Stimulated activated CD4-positive, alpha-beta T cell treated with anti-CD3 and anti-CD28 coated beads, Interleukin-1b, Interleukin-23, amount 100 ng/mL, for 1 hour (primary cell): ENCODE results near the gene LAD1.
A peak's percentile ranks its signal among the peaks of the same experiment; 100 is the strongest.

Source experiments
- DNase-seq, 2 donors: peaks; one replicate each; pipeline ENCODE4 v3.0.0-alpha.2; 2020; ENCODE audit warnings: low read depth in 2 of 2

Gene LAD1

DNA sequence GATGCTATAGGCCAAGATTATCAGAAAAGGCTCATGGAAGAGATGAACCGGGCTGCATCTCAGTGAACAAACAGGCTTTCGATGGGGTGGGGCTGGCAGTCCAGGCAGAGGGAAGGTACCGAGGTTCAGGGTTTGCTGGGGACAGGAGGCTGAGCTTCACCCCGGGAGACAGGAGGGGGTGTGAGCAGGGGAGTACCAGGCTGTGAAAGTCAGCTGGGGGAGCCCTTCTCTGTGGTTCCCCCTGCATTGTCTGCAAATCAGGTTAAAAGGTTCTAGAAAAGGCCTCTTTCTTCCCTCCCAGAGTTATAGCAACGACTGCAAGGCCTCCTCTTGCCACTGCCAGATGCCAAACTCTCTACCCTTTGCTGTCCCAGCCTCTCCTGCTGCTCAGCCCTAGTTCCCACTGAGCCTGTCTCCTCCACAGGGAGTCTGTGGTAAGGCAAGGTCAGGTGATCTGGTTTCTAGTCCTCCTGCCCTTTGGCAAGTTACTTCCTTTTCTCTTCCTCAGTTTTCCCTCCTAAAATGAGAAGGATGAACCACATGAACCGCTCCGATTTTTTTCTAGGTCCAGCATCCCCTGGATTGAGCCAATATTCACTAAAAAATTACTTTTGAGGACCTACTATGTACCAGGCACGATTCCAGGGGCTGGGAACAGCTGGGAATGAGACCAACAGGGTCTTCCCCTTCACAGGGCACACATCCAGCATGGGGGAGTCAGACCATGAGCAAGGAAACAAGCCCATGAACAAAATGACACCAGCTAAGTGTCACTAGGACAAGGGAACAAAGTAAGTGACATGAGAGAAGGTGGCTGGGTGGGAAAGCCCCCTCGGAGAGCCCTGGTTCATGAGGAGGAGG lies 7.2 kb downstream of the LAD1 start:
- DNase-seq: no peak

DNA sequence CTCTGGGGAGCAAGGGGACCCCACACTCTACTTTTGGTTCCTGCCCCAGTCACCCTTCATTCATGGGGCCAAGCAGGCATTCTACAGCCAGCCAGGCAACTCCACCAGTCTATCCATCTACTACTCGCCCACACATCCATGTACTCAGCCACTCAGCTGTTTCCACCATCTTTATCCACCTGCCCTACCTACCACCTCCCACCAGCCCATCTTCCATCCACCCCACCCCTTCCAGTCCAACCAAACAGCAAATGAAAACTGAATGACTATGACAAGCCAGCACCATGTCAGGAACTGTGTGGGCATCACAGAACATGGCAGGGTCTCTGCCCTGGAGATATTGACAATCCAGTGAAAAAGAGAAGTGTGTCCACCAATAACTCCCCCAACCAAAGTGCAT lies 7.9 kb downstream of the LAD1 start:
- no peak for DNase-seq

GRCh38 chr1:201389051-201389450 lies 10.1 kb downstream of the LAD1 start:
- no peak for DNase-seq

- DNase-seq: no peak
These were observed 12.9 kb downstream of the LAD1 start for GRCh38 chr1:201386208-201386607.

- DNase-seq: peak in 1 of 2 donors; percentile 11
These were observed 13.7 kb downstream of the LAD1 start for GRCh38 chr1:201385299-201385891.

GRCh38 chr1:201384406-201384782 lies 14.7 kb downstream of the LAD1 start:
- DNase-seq: no peak

DNA sequence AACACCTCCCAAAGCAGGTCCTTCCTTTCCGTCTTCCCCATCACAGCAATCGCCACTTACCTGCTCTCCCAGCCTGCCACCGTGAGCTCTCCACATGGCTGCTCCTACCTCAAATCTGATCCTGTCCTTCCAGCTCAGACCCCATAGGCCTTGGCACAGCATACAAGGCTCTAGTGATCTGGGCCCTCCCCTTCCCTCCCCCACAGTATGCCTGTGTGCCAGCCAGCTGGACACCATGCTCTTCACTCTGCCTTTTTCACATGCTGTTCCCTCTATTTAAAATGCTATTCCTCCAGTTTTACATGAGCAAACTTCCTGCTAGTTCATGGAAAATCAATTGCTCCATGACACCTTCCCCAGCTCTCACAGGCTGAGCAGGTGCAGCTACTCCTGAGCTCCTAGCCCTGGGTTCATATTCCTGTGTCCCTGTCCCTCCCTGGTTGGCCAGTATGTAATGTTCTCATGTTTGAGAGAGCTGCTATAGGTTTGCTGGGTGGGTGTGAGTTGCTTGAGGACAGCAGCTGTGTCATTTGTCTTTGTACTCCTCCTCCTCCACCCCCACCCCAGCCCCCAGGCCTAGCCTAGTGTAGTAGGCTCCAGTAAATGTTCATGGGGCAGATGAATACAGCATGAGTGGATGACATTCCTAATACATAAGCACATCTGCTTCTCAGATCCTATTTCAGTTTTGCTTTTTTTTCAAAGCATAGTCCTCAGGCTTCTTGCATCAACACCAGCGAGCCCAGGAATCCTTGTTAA lies 15.3 kb downstream of the LAD1 start:
- DNase-seq: no peak

- DNase-seq: no peak
These were observed 18.0 kb downstream of the LAD1 start for GRCh38 chr1:201381130-201381529.

DNA sequence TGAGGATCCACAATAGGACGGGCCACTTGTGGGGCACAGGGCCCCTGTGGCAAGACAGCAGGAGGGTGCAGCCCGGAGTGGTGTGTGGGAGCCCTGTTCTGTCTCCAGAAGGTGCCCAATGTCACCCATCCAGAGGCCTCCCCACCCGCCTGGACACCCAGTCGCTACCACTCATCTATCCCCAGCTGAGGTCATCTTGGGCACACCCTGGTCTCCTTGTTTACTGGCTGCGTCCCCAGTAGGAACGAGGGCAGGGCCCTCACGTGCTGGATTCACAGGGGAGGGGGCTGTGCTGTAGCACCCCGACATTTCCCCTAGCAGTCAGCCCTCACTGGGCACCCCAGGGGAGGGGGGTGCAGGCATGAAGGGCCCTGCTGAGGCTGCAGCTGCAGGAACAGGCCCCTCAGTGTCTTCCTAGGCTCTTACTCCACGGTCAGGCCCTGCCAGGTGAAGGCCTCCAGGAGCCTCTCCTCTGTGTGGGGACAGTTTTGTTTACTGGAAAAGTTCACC lies 19.3 kb downstream of the LAD1 start:
- DNase-seq: no peak

DNA sequence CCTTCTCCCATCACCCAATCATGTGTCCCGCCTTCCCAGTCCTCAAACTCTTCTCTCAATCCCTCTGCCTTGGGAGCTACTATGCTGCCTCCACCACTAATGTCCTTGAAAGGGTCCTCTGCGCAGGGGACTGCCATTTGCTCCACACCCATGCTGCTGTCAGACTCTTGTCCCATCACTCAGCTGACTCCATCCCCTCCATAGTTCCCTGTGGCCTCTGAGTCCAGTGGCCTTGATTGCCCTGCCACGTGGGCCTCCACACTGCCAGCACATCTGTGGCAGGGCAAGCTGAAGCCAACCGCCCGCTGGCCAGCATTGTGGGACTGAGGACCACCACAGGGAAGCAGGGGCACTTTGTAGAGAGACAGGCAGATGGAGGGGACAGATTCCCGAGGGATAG lies 20.3 kb downstream of the LAD1 start:
- no peak for DNase-seq

GRCh38 chr1:201377611-201378092 lies 21.5 kb downstream of the LAD1 start, which contains the start of gene TNNT2:
Gene TNNT2, minus strand, starts transcription at chr1:201377680. Its CDS starts 4,426 bp downstream, at chr1:201373254.
- DNase-seq: no peak

DNA sequence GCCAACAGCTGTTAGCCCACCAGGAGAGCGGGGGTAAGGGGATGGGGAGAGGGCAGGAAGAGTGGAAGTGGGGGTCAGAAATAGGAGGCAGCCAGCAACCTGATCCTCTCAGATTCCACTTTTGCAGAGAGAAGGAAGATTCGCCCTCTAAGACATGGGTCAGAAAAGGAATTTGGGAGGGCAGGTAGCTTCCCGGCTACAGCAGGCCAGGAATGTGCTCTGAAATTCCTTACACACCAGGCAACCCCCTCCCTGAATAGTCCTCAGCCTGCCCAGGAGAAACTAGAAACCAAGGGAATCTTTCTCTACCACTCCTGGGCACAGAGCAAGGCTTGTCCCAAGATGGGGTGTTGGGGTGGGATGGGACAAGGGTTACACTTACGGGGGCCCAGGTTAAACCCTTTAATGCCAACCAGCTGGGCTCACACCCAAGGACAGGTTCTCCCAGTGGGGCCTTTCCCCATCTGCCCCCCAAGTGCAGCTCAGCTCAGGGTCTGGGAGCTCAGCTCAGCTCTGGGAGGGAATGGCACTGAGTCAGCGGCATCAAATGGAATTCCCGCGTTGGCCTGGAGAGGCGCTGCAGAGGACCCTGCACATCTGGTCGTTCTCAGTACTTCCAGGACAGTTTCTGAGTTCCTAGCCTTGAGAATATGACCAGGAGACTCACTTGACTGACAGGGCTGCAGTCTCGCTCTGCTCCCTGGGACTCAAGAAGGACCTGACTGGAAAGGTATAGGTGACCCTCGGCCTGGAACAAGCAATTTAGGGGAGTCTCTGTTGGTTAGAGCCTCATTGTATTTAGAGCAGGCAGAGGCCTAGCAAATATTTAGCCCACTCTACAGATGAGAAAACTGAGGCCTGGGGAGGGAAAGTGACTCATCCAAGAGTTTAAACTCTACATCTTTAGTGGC lies 22.4 kb downstream of the LAD1 start:
- no peak for DNase-seq

GRCh38 chr1:201376107-201376463 lies 23.0 kb downstream of the LAD1 start:
- no peak for DNase-seq

- no peak for DNase-seq
These were observed 24.0 kb downstream of the LAD1 start for GRCh38 chr1:201375169-201375568.

DNA sequence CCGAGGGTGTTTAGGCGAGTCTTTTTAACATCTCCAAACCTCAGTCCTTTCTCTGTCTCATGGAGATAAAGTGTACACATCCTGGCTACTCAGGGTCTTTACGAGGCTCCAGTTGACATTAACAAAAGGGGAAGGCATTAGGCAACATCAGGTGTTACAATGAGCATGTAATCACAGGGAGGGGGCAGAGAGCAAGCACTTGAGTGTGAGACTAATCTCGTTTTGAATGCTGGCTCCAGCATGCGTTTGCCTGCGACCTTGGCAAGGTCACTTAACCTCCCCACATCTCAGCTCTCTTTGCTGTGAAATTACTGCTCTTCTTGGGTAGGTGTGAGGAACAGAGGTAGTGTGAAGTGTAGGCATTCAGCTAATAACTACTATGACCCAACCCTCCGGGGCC lies 24.8 kb downstream of the LAD1 start:
- DNase-seq: no peak

GRCh38 chr1:201371792-201372191 lies 27.3 kb downstream of the LAD1 start:
- DNase-seq: no peak

DNA sequence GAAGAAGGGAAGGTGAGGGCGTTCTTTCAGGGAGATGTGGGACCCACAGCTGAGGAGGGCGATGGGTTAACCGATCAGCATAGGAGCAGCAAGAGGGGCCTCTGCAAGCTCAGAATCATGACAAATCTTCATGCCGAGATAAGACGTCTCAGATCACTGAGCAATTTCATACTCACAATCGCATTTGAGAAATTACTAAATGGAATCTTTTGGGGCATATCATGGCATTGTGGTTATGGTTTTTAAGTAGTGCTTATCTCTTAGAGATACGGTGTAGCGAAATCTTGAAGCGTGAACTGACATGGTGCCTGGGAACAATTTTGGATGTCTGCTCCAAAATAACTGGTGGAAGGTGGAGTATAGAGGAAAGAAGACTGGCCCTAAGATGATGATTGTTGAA lies 27.8 kb downstream of the LAD1 start:
- DNase-seq: no peak

DNA sequence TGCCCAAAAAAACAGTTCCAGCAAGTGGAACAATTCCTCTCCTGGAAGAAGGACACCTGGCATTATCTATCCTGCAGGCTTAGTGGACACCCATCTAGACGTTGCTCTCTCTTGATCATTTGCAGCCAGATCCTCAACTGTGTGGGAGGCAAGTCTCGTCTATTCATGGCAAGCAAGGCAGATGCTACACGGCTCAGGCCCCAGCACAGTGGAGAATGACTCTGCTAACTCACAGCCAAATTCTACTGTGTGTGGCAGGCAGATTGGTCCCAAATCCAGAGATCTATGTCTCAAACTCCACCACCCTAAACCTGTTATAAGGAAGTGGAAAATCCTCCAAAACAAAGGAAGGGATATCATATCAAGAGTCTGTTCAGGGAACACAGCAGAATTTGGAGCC lies 28.6 kb downstream of the LAD1 start:
- no peak for DNase-seq

DNA sequence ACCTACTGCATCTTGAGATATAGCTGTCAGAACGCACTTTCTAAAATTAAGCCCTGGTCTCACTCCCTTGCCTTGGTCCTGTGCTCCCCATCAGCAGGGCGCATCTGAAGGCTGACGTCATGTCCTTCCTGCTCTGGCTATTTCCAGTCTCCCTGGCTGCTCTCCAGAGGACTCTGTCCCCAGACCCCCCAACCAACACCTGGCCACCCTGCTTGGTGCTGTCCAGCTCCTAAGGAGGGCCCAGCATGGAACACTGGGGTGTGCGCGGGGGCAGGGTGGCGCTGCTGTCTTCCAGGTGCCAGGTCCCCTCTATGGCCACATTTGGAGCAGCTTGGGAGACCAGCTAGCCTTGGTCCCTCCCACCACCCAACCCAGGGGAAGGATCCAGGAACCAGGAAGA lies 29.9 kb downstream of the LAD1 start:
- DNase-seq: no peak

DNA sequence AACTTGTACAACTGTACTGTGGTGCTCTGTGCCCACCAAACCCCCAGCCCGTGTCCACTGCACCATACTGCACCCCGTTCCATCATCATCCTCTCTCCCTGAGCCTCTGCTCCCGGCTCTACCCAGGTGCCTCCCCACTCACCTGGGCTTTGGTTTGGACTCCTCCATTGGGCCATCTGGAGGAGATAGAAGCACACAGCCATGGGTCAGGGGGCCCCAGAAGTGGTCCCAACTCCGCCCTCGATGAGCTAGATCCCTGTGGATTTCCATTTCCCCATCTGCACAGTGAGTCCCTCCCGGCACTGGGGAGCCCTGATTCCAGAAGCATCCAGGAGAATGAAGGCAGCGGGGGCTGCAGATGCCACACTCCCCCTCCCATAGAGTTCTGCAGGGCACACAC lies 32.4 kb downstream of the LAD1 start:
- no peak for DNase-seq

DNA sequence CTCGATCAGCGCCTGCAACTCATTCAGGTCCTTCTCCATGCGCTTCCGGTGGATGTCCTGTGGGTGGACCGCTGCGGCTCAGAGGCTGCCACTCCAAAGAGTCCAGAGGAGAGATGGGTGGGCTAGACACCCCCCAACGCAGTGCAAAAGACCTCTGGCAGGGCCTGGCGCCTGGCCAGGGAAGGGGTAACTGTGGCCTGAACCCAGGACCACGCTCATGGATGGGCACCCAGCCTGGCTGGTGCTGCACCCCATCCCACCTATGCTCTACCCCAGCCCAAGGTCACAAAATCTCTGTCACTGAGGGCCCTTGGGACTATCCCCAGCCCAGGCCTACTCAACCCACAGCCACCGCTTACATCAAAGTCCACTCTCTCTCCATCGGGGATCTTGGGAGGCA lies 33.9 kb downstream of the LAD1 start:
- DNase-seq: no peak

DNA sequence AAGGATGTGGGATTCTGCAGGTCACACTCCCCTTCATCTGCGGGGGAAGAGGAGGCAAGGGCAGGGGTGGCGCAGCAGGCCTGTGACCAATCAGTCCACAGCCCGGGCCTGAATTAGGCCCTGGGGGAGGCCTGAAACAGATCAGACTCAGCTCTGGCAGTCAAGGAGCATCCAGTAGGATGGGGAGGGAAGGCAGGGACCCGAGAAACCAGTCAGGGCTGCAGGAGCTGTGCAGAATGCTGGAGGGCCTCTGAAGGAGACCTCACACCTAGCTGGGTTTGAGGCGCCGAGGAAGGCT lies 34.4 kb downstream of the LAD1 start:
- DNase-seq: no peak
